Measurements from ENCODE around the gene DGKI. TPM values are rescaled to one million over a fixed set of nuclear protein-coding genes. Genes with fewer than 3 reads are reported as not detected.

DGKI gene
- total and polyA plus RNA-seq, 8 donors: under 0.01 to 5.1 (median 0.20) TPM; not detected in 3

GRCh38 chr7:137647905-137648565 is 198.7 kb downstream of the DGKI start:
- Histone ChIP-seq H3K27me3 (peaks cover 0 to 4% (median 0%) of the 10 kb centered on the region in 3 donors), H3K27ac (no peak overlapping the region), H3K36me3 (no peaks in the 10 kb centered on the region), H3K4me3 (no peak overlapping the region), H3K4me1 (no peaks in the 10 kb centered on the region), H3K9me3 (no peaks in the 10 kb centered on the region)
- intact Hi-C loops (cut with DNase I; ENCODE audit: low total_unique reads): no loop called here
- 84 to 91% (median 90%) methylated on average over 3 of the region's 3 CpGs for WGBS, 5 donors
- TF ChIP-seq POLR2A (IDR thresholded peaks at IDR 0.05): no peak
- no peak for DNase-seq

GRCh38 chr7:137642472-137642871 is 204.3 kb downstream of the DGKI start:
- Histone ChIP-seq H3K4me3 (no peak overlapping the region), H3K27me3 (peaks cover 0 to 4% (median 0%) of the 10 kb centered on the region in 3 donors), H3K4me1 (no peaks in the 10 kb centered on the region), H3K9me3 (no peaks in the 10 kb centered on the region), H3K27ac (no peak overlapping the region), H3K36me3 (no peaks in the 10 kb centered on the region)
- TF ChIP-seq EP300 (IDR thresholded peaks at IDR 0.05) (no peak), POLR2AphosphoS5 (IDR thresholded peaks at IDR 0.05) (no peak), POLR2A (IDR thresholded peaks at IDR 0.05) (no peak), CTCF (IDR thresholded peaks at IDR 0.05) (no peak)
- 33 to 53% (median 46%) methylated on average over 2 of the region's 2 CpGs for WGBS, 5 donors
- DNase-seq: no peak
- intact Hi-C loops (cut with DNase I; ENCODE audit: low total_unique reads): no loop called here

- Histone ChIP-seq H3K4me3 (no peak overlapping the region), H3K27ac (no peak overlapping the region), H3K36me3 (no peaks in the 10 kb centered on the region), H3K27me3 (peaks cover 0 to 4% (median 0%) of the 10 kb centered on the region in 3 donors), H3K9me3 (no peaks in the 10 kb centered on the region), H3K4me1 (no peaks in the 10 kb centered on the region)
- intact Hi-C loops (cut with DNase I; ENCODE audit: low total_unique reads): no loop called here
- no peak for DNase-seq
- TF ChIP-seq CTCF (IDR thresholded peaks at IDR 0.05): no peak
- TF ChIP-seq EP300 (IDR thresholded peaks at IDR 0.05): no peak
These were observed 204.7 kb downstream of the DGKI start for GRCh38 chr7:137642031-137642430.

GRCh38 chr7:137636376-137636775 is 210.4 kb downstream of the DGKI start:
- Histone ChIP-seq H3K36me3 (no peaks in the 10 kb centered on the region), H3K27ac (no peak overlapping the region), H3K4me3 (no peak overlapping the region), H3K9me3 (no peaks in the 10 kb centered on the region), H3K4me1 (no peaks in the 10 kb centered on the region), H3K27me3 (no peaks in the 10 kb centered on the region)
- WGBS, 5 donors: 67 to 72% (median 68%) methylated on average over 2 of the region's 2 CpGs
- TF ChIP-seq CTCF (IDR thresholded peaks at IDR 0.05) (no peak), POLR2A (IDR thresholded peaks at IDR 0.05) (no peak), POLR2AphosphoS5 (IDR thresholded peaks at IDR 0.05) (no peak), EP300 (IDR thresholded peaks at IDR 0.05) (no peak)
- intact Hi-C loops (cut with DNase I; ENCODE audit: low total_unique reads): no loop called here
- DNase-seq: no peak

- Histone ChIP-seq H3K9me3 (no peaks in the 10 kb centered on the region), H3K27me3 (no peaks in the 10 kb centered on the region), H3K36me3 (no peaks in the 10 kb centered on the region), H3K4me1 (no peaks in the 10 kb centered on the region), H3K27ac (no peak overlapping the region), H3K4me3 (no peak overlapping the region)
- no peak for DNase-seq
- intact Hi-C loops (cut with DNase I; ENCODE audit: low total_unique reads): no loop called here
- TF ChIP-seq EP300 (IDR thresholded peaks at IDR 0.05): no peak
- TF ChIP-seq POLR2A (IDR thresholded peaks at IDR 0.05): no peak
- no peak for TF ChIP-seq CTCF (IDR thresholded peaks at IDR 0.05)
- TF ChIP-seq POLR2AphosphoS5 (IDR thresholded peaks at IDR 0.05): no peak
- 79 to 83% (median 81%) methylated on average over 6 of the region's 6 CpGs for WGBS, 5 donors
These were observed 210.9 kb downstream of the DGKI start for GRCh38 chr7:137635874-137636273.

Data from stomach (tissue), 9 donors.